GOT3 (cell line): Measurements from ENCODE around the gene CEND1.

Experiments used
- DNase-seq: peaks from one replicate; lab custom pipeline; 2025; ENCODE audit warnings: mixed read lengths; lab: John Stamatoyannopoulos, UW

CEND1 gene

DNA sequence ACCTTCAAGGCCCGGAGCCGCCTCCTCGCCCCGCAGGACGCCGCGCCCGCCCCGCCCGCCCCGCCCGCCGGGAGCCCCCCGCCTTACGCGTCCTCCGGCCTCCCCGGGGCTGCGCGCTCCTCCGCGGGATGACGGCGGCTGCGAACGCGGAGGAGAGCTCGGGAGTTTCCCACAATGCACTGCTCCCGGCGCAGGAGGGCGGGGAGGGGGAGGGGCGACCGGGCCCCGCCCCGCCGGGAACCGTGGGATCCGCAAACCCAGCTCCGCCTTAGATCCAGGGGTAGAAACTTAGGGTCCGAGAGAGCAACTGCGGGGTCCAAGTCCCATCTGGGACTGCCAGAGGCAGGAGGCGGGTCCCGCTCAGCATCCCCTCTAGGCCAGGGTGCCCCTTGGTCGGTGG, at the start of gene CEND1:
Gene CEND1, minus strand, starts transcription at position 148 of the 400 bp plus-strand sequence. CDS start 1,514 bp downstream, outside the sequence.
- DNase-seq = no peak

DNA sequence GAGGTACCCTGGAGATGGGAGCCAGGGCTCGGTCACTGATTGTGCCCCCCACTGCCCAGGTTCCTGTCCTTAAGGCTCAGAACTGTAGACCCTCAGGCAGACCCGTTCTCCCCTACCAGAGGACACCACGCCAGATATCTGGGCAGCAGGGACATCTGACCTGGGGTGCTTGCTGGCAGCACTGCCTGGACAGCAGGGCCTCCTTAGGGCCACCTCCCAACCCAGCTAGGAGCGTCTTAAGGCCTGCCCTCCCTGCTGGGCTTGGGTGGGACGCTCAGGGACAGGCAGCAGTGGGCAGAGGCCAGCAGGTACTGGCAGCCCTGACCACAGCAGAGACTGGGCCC, 49.4 kb upstream of the CEND1 start:
- no peak for DNase-seq

DNA sequence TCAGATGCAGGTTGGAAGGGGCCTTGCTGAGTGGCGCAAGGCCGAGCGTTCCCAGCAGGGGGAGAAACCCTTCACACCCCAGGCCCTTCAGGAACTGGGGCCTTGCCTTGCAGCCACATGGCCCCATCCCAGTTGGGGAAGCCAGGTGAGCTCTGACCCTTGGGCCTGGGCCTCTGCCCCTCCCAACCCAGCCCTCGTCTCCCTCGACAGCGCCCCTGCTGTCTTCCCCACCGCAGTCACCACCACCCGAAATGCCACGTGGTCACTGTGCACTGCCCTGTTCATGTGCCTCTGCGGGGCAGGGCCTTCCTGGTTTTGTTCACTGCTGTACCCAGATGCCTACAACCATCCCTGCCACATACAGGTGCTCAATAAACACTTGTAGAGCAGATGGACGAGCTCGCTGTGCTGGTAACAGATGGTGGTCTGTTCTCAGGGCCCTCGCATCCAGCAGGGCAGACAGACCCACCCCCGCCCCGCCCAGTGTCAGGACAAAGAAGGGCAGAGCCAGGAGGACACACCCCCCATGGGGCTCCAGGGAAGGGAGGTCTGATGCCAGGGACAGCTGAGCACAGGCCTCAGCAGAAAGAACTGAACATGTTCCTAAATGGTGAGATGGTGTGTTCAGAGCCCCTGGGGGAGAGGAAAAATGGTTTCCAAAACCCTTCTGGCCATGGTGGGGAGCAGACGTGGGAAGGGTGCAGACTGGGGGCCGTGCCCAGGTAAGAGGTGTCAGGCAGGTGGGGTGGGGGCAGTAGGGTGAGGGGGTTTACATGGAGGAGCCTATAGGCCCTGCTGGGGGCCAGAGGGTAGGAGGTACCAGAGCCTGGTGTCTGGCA, 48.8 kb upstream of the CEND1 start:
- no peak for DNase-seq

GRCh38 chr11:837990-838307, 48.1 kb upstream of the CEND1 start:
- DNase-seq = no peak

GRCh38 chr11:837189-837989, 47.5 kb upstream of the CEND1 start:
- no peak for DNase-seq

GRCh38 chr11:836700-837099, 46.8 kb upstream of the CEND1 start:
- DNase-seq = no peak

- no peak for DNase-seq
Observed at GRCh38 chr11:836274-836673, 46.4 kb upstream of the CEND1 start.

DNA sequence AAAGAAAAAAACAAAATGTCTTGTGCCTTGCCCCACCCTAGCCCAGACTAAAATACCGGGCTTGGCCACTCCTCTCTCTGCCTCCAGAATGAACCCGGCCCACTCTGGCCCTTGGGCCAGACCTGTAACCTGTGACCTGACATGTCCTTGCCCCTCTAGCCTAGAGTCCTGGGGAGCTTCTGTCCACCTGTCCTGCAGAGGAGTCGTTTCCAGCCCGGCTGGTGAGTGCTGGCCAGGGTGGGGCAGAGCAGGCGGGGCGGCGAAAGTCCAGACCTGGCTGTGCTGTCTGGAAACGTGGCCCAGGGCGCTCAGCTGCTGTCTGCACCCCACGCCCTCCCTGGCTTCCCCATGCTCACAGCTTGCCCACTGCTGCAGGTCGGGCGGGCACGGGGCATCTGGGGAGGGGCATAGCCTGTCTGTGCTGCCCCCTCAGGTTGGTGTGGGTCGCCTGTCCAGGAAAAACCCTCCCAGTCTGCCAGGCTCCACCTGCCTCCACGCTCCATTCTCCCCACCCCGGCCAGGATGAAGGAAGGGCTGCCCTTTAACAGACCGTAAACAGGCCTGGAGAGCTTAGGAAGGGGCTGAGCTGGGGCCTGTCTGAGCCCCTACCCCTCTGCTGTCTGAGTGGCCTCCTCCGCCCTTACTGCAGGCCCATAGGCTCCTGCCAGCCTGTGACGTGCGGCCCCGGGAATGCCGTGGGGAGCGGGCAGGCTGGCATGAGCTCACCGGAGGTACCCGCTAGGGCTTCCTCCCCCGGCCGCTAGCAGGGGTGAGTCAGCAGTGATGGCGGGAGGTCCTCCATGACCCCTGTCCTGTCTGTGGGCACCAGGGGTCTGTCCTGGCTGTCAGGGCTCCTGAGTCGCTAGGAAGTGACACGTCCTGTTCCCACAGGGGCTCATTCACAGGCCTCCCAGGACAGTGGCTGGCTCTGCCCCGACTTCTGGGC, 44.8 kb upstream of the CEND1 start:
- no peak for DNase-seq

- no peak for DNase-seq
Observed at GRCh38 chr11:833849-834311, 44.0 kb upstream of the CEND1 start.

- DNase-seq = no peak
Observed at GRCh38 chr11:833114-833791, 43.4 kb upstream of the CEND1 start.

GRCh38 chr11:832529-833113, 42.7 kb upstream of the CEND1 start, which contains the start of gene CD151:
Gene CD151, plus strand, starts transcription at chr11:832952. Its CDS starts 3,118 bp downstream, at chr11:836070.
- DNase-seq = no peak

DNA sequence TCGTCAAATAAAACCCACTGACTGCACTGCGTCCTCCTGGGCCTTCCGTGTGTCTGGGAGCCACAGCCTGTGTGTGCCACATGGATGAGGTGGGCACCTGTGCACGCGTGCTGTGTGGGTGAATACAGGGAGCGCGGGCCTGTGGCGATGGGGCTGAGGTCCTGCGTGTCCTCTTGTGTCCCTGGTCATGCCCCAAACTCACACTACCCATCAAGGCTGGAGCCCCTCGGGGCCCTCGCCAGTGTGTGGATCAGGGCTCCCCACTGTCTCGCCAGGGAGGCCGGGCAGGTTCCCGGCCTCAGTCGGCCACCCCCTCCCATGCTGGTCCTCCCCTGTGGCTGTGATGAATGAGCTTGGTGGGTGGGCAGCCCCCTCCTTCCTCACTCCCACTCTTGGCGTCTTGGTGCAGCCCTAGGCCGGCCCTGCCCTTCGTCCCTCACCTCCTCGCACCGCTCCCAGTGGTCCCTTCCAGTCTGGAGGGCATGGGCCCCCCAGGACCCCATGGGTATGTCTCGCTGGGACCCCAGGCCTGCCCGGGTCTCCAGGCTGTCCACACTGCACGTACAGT, 42.2 kb upstream of the CEND1 start:
- DNase-seq = no peak

GRCh38 chr11:831118-831864, 41.4 kb upstream of the CEND1 start:
- DNase-seq = no peak

DNA sequence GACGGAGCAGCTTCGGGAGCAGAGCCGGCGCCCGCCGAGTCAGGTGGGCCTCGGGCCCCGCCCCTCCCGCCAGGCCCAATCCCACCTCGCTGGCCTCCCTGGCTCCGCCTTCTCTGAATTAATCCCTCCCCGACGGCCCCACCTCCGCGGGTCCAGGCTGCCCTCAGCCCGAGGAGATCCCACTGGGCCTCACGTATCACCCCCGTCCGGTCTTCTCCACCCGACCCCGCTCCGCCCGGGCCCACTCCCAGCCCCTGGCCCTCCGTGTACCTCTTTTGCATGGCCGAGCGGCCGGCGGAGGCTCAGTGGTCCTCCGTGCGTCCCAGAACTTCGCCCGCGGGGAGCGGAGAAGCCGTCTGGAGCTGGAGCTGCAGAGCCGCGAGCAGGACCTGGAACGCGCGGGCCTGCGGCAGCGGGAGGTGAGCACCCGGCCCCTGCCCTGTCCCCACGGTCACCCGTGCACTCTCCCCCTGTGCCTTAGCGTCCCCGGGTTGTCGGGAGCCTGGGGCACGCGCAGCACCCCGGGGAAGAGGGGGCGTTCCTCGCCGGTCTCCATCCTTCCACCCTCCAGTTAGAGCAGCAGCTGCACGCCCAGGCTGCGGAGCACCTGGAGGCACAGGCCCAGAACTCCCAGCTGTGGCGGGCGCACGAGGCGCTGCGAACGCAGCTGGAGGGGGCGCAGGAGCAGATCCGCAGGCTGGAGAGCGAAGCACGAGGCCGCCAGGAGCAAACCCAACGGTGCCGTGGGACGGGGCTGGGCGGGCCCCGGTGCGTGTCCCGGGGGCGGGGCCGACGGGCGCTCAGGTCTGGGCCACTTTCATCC, 40.6 kb upstream of the CEND1 start:
- DNase-seq = no peak

DNA sequence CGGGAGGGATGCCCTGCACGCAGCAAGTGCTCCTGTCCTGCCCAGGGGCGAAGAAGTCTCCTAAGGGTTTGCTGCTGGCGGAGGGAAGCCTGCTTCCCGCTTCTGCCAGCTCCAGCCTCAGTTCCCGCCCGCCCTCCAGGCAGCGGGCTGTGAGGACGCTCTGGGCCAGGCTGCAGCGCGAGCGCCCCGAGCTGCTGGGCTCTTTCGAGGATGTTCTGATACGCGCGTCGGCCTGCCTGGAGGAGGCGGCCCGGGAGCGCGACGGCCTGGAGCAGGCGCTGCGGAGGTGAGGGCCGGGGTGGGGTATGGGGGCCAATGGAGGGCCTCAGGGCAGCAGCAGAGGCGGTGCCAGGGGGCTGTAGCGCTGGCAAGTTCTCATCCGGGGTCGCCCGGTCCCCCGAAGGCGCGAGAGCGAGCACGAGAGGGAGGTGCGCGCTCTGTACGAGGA, 40.0 kb upstream of the CEND1 start:
- DNase-seq = no peak

DNA sequence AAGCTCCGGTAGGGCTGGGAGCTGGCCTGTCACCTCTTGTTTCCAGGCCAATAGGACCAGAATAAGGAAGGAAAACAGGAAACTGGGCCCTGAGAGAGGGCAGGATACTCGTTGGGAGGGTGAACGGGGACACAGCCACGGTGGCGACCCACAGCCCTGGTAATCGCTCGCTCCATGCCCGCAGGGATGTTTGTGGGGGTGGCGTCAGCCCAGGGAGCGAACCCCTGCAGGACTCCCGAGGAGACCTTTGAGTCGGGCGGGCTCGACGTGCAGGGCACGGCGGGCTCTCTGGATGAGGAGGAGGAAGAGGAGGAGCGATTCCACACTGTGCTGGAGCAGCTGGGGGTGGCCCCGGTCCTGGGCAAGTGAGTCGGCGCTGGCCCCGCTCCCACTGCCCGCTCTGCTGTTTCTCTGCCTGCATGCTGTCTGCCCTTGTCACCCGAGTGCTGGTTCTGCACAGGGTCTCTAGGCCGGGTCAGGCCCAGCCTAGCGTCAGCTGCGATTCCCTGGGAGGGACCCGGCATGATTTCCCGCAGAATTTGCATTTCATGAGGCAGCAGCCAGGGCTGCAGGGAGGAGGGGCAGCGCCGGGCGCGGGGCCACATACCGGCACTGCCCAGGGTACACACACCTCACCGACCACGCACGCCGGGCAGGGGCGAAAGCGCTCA, 39.4 kb upstream of the CEND1 start:
- no peak for DNase-seq

GRCh38 chr11:828506-829175, 38.8 kb upstream of the CEND1 start:
- no peak for DNase-seq

DNA sequence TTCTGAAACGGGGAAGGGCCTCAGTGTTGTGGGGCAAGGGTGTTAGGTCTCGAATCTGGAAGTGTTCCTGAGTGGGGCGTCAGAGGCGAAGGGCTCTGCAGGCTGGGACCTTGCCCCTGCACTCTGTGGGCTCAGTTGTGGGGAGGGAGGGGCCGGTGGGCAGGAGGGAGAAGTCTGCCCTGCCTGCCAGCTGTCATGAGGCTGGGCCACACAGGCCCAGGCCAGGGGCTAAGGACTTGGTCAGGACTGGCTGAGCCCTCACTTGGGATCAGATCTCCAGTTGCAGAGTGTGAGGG, 38.0 kb upstream of the CEND1 start, which contains the start of gene CRACR2B:
Gene CRACR2B, plus strand, starts transcription at position 23 of the 296 bp plus-strand sequence. CDS start 689 bp downstream, outside the sequence.
- no peak for DNase-seq
